ENCODE measurements around the gene TENT4A. TPM values are rescaled to one million over a fixed set of nuclear protein-coding genes. Genes with fewer than 3 reads are reported as not detected.

TENT4A gene
- total RNA-seq, 1 experiment from 2014 or later = 25.6 TPM

DNA sequence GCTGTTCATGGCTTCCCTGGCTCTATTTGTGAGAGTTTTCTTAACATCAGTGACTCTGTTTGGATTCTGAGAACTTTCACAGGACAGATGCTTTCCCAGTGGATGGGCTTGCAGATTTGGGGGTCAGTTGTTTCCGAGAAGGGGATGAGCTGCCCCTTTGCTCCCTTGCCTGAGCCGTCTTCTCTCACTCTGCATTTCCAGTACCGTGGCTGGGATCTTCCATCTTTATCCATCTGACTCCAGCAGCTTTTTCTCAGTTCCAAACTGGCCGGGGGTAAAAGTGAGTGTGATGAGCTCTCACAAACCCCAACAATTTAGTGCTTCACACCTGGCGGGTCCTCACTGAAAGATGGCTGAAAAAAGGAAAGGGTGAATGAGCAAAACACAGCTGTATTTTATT, 79.1 kb downstream of the TENT4A start:
- H4K5ac ChIP-seq (ENCODE audit: insufficient read length, low read depth, low read length) = no peak overlapping the region
- H3K56ac ChIP-seq (ENCODE audit: insufficient read length, low read depth, low read length) = no peak overlapping the region
- no peak overlapping the region for H3K14ac ChIP-seq (ENCODE audit: insufficient read depth, low read length)
- DNase-seq = no peak
- H3T11ph ChIP-seq (ENCODE audit: low read length) = no peak overlapping the region
- H3K27me3 ChIP-seq (ENCODE audit: insufficient read depth, low read length) = no peaks in the 10 kb centered on the region
- H3K9me3 ChIP-seq (ENCODE audit: control insufficient read depth, low read depth, low read length) = no peaks in the 10 kb centered on the region
- Mint-ChIP-seq H3K4me3 (no peak overlapping the region), H3K27me3 (ENCODE audit: low read depth) (peaks cover 16% of the 10 kb centered on the region), H3K9me3 (no peaks in the 10 kb centered on the region; a peak in 1 of 5 replicates), H3K36me3 (ENCODE audit: insufficient read depth in 1 of 3, low read depth in 3 of 3) (no peaks in the 10 kb centered on the region), H3K27ac (no peak overlapping the region), H3K4me1 (peaks cover 3 to 8% of the 10 kb centered on the region in 2 experiments; a peak in 3 of 4 replicates)
- no peak overlapping the region for H3K27ac ChIP-seq (ENCODE audit: insufficient read length, low read depth, low read length)
- no peak overlapping the region for H3K23ac ChIP-seq (ENCODE audit: insufficient read length, low read depth, low read length)
- no peak overlapping the region for H3K18ac ChIP-seq (ENCODE audit: insufficient read length, low read depth, low read length)
- H3K23me2 ChIP-seq (ENCODE audit: insufficient read length, low read depth, low read length, poor library complexity, severe bottlenecking) = no peaks in the 10 kb centered on the region
- no peak overlapping the region for H3K9ac ChIP-seq (ENCODE audit: extremely low read depth, insufficient read length, low read length)
- H3K79me2 ChIP-seq (ENCODE audit: insufficient read depth, low read length) = no peaks in the 10 kb centered on the region
- H3K79me1 ChIP-seq (ENCODE audit: insufficient read depth, low read depth, low read length, poor library complexity, severe bottlenecking) = no peaks in the 10 kb centered on the region
- TF ChIP-seq, protein P1, sequence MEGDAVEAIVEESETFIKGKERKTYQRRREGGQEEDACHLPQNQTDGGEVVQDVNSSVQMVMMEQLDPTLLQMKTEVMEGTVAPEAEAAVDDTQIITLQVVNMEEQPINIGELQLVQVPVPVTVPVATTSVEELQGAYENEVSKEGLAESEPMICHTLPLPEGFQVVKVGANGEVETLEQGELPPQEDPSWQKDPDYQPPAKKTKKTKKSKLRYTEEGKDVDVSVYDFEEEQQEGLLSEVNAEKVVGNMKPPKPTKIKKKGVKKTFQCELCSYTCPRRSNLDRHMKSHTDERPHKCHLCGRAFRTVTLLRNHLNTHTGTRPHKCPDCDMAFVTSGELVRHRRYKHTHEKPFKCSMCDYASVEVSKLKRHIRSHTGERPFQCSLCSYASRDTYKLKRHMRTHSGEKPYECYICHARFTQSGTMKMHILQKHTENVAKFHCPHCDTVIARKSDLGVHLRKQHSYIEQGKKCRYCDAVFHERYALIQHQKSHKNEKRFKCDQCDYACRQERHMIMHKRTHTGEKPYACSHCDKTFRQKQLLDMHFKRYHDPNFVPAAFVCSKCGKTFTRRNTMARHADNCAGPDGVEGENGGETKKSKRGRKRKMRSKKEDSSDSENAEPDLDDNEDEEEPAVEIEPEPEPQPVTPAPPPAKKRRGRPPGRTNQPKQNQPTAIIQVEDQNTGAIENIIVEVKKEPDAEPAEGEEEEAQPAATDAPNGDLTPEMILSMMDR (conservative IDR thresholded peaks at IDR 0.05) = no peak
- no CpG with 5 or more reads among the region's 5 CpGs for WGBS (ENCODE audit: extremely low coverage, insufficient read length, low lambda C conversion rate)
- no peak overlapping the region for H2AK5ac ChIP-seq (ENCODE audit: insufficient read length, low read length)
- H4K91ac ChIP-seq (ENCODE audit: insufficient read length, low read depth, low read length) = no peak overlapping the region
- no peaks in the 10 kb centered on the region for H3K4me1 ChIP-seq (ENCODE audit: insufficient read depth, low read length)
- no peak overlapping the region for H3K4ac ChIP-seq (ENCODE audit: low read depth, low read length)
- no peak overlapping the region for H2BK20ac ChIP-seq (ENCODE audit: low read depth, low read length, poor library complexity, severe bottlenecking)
- no peak overlapping the region for H4K8ac ChIP-seq (replicated peaks; ENCODE audit: insufficient read length, low read depth, low read length)
- H2BK15ac ChIP-seq (ENCODE audit: low read depth, low read length) = no peak overlapping the region
- no peak overlapping the region for H2BK120ac ChIP-seq (ENCODE audit: low read depth, low read length, poor library complexity, severe bottlenecking)
- no peak overlapping the region for H3K4me2 ChIP-seq (ENCODE audit: insufficient read depth, insufficient read length, low read length)
- no peak overlapping the region for H2AFZ ChIP-seq (ENCODE audit: low read length)
- no peaks in the 10 kb centered on the region for H4K20me1 ChIP-seq (ENCODE audit: control insufficient read depth, insufficient read depth, insufficient read length)
- no peak overlapping the region for H2BK12ac ChIP-seq (ENCODE audit: insufficient read length, low read depth, low read length)
- H2BK5ac ChIP-seq (ENCODE audit: insufficient read length, low read length) = no peak overlapping the region
